Psoas muscle (tissue), 8 donors: ENCODE data around the gene ATP7B. TPM values are rescaled to one million over a fixed set of nuclear protein-coding genes. Genes with fewer than 3 reads are reported as not detected.
"Not testable (repeated sequence)": the region's sequence is repeated elsewhere in the genome, so short reads cannot be mapped to it uniquely, and the experiment has no call there.

Experiments used
- ATAC-seq, 4 donors: fragments of 200-7000 bp; cut with Tn5 transposase; one replicate each; pipeline ENCODE4 v1.9.1; 2020; ENCODE audit warnings: moderate library complexity in 3 of 4, mild to moderate bottlenecking in 2 of 4
- DNase-seq, 2 donors: peaks; one replicate each; pipeline ENCODE4 v3.0.0-alpha.2; 2020
- H3K27ac ChIP-seq: fragments of 200-600 bp; one replicate; pipeline ENCODE4 v1.8.0; 2022
- H3K27me3 ChIP-seq, 3 donors: fragments of 200-600 bp in 1 of 3; one replicate each; pipeline versions ENCODE4 v1.6.1 to v1.8.0; 2013 to 2022; ENCODE audit warnings: low read length in 2 of 3, mild to moderate bottlenecking in 2 of 3, moderate library complexity in 1 of 3; ENCODE audit not compliant: insufficient read depth in 3 of 3
- H3K36me3 ChIP-seq, 2 donors: fragments of 200-600 bp in 1 of 2; one replicate each; pipeline versions ENCODE4 v1.6.1 to v1.8.0; 2013 to 2022; ENCODE audit warnings: low read depth in 1 of 2, mild to moderate bottlenecking in 1 of 2, moderate library complexity in 1 of 2; ENCODE audit not compliant: insufficient read depth in 1 of 2
- H3K4me1 ChIP-seq: fragments of 200-600 bp; one replicate; pipeline ENCODE4 v1.8.0; 2022
- H3K4me3 ChIP-seq: fragments of 200-600 bp; one replicate; pipeline ENCODE4 v1.8.0; 2022; ENCODE audit warnings: mild to moderate bottlenecking
- H3K9me3 ChIP-seq: fragments of 200-600 bp; one replicate; pipeline ENCODE4 v1.8.0; 2022
- WGBS, 3 donors: extraction: QIAGEN DNeasy Blood & Tissue Kit; methylation state at CpG; one replicate each; pipeline versions ENCODE4 v1.1.6 to v1.1.7; 2013; 5-methylcytosine and 5-hydroxymethylcytosine counted together
- intact Hi-C, 2 donors: fragments of 100-400 bp; cut with DNase I; formaldehyde crosslinking; loops; one replicate each; pipeline versions ENCODE4 v1.11.0 to v1.14.2; 2022
- polyA plus RNA-seq, 3 donors: library from polyadenylated mRNA; stranded (reverse); fragments of 200-250 nt; gene quantifications; one replicate each; pipeline ENCODE4 v1.2.3, GENCODE V29; 2013
- total RNA-seq, 4 donors: library from RNA; stranded (reverse); fragmentation: NEBNext Ultra II Directional in 2 of 4; extraction: Animal tissue kit (Norgen Biotek cat#: 25700) in 2 of 4; gene quantifications; one replicate each; pipeline versions ENCODE4 v1.2.1 to v1.2.4, GENCODE V29; 2021 to 2023
- TF ChIP-seq, protein P1 (sequence below): fragments of 200-600 bp; IDR thresholded peaks from one replicate; pipeline ENCODE4 v1.8.0; 2022; ENCODE audit warnings: antibody characterized with exemption
- donor health status: healthy with polysubstance abuse.
- donor health status: DM: no; HTN: no; CAD: no; lungs with moderate emphysema.
- donor health status: Bipolar disorder and iron deficiency.
- donor health status: healthy.
- donor health status: DM: yes; HTN: yes; CAD: no.
- donor health status: DM: no; HTN: no; CAD: no.
- donor health status: DM: no; HTN: no; CAD: no.
- donor health status: DM: yes; HTN: yes; CAD: no.

ATP7B gene
- total and polyA plus RNA-seq, 7 donors, result 0.72 to 3.5 (median 1.3) TPM

DNA sequence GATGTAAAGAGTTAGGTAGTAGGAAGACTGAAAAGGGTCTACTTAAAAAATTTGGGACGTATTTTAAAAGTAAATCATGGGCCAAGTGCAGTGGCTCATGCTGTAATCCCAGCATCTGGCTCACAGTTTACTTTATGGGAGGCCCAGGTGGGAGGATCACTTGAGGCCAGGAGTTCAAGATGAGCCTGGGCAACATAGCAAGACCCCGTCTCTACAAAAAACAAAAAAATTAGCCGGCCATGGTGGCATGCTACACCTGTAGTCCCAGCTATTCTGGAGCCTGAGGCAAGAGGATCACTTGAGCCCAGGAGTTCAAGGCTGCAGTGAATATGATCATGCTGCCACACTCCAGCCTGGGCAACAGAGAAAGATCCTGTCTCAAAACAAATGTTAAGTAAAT lies 36.2 kb upstream of the ATP7B start:
- intact Hi-C loops, result no loop called here

DNA sequence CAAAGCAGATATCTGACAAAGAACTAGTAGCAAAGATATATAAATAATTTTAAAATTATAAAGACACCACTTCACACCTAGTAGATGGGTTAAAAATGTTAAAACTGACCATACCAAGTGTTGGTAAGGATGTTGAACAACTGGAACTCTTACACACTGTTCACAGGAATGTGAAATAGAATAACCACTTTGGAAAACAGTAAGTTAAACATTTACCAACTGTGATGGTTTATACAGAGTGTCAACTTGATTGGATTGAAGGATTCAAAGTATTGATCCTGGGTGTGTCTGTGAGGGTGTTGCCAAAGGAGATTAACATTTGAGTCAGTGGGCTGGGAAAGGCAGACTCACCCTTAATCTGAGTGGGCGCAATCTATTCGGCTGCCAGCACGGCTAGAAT lies 32.4 kb upstream of the ATP7B start:
- H3K27me3 ChIP-seq, result no peaks in the 10 kb centered on the region
- intact Hi-C loops, result no loop called here
- H3K4me1 ChIP-seq, result no peaks in the 10 kb centered on the region
- ATAC-seq (no peak), DNase-seq (no peak)
- no peak overlapping the region for H3K27ac ChIP-seq
- no peaks in the 10 kb centered on the region for H3K9me3 ChIP-seq
- no peaks in the 10 kb centered on the region for H3K36me3 ChIP-seq
- 93 to 94% (median 93%) methylated on average over 3 of the region's 3 CpGs for WGBS, 3 donors
- no peak overlapping the region for H3K4me3 ChIP-seq
- TF ChIP-seq, protein P1, sequence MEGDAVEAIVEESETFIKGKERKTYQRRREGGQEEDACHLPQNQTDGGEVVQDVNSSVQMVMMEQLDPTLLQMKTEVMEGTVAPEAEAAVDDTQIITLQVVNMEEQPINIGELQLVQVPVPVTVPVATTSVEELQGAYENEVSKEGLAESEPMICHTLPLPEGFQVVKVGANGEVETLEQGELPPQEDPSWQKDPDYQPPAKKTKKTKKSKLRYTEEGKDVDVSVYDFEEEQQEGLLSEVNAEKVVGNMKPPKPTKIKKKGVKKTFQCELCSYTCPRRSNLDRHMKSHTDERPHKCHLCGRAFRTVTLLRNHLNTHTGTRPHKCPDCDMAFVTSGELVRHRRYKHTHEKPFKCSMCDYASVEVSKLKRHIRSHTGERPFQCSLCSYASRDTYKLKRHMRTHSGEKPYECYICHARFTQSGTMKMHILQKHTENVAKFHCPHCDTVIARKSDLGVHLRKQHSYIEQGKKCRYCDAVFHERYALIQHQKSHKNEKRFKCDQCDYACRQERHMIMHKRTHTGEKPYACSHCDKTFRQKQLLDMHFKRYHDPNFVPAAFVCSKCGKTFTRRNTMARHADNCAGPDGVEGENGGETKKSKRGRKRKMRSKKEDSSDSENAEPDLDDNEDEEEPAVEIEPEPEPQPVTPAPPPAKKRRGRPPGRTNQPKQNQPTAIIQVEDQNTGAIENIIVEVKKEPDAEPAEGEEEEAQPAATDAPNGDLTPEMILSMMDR, result no peak

More for the DNA sequence above, 36.2 kb upstream of the ATP7B start:
- DNase-seq (no peak), ATAC-seq (no peak)
- Histone ChIP-seq H3K4me1 (no peaks in the 10 kb centered on the region), H3K27me3 (no peaks in the 10 kb centered on the region), H3K36me3 (no peaks in the 10 kb centered on the region), H3K9me3 (no peaks in the 10 kb centered on the region), H3K4me3 (no peak overlapping the region), H3K27ac (no peak overlapping the region)
- 81 to 87% (median 86%) methylated on average over 3 of the region's 3 CpGs for WGBS, 3 donors
- TF ChIP-seq, protein P1, result no peak

GRCh38 chr13:52036037-52036436 lies 24.8 kb upstream of the ATP7B start:
- intact Hi-C loops, result no loop called here
- TF ChIP-seq, protein P1, result no peak
- Histone ChIP-seq H3K27me3 (no peaks in the 10 kb centered on the region), H3K9me3 (no peaks in the 10 kb centered on the region), H3K4me3 (no peak overlapping the region), H3K36me3 (no peaks in the 10 kb centered on the region), H3K27ac (no peak overlapping the region), H3K4me1 (no peaks in the 10 kb centered on the region)
- 91 to 97% (median 94%) methylated on average over 1 of the region's 1 CpG for WGBS, 3 donors
- no peak for ATAC-seq
- DNase-seq, result no peak

- no peaks in the 10 kb centered on the region for H3K27me3 ChIP-seq
- intact Hi-C loops, result no loop called here
- no peaks in the 10 kb centered on the region for H3K9me3 ChIP-seq
- no peaks in the 10 kb centered on the region for H3K36me3 ChIP-seq
- TF ChIP-seq, protein P1, result no peak
- H3K27ac ChIP-seq, result no peak overlapping the region
- no peaks in the 10 kb centered on the region for H3K4me1 ChIP-seq
- DNase-seq (no peak), ATAC-seq (no peak)
- WGBS, 3 donors, result 77 to 85% (median 79%) methylated on average over 5 of the region's 5 CpGs
- H3K4me3 ChIP-seq, result no peak overlapping the region
These were observed 23.5 kb upstream of the ATP7B start for GRCh38 chr13:52034616-52035226.

DNA sequence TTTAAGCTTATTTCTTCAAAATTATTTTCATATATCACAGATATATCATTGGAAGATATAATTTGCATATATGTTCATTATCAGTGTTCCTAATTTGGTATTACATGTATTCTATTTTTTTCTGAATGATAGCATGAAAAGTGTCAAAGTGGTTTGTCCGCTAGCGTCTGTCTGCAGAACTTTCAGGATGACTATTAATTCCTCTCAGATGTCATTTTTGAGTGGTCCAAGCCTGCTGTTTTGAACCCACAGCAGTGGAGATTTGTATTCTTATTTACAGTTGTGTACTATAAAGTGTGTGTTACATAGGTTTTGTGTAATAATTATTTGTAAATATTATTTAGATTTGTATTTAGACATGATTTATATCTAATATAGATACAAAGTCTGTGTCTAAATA lies 21.8 kb upstream of the ATP7B start:
- no peaks in the 10 kb centered on the region for H3K9me3 ChIP-seq
- 81 to 94% (median 92%) methylated on average over 2 of the region's 2 CpGs for WGBS, 3 donors
- TF ChIP-seq, protein P1, result no peak
- H3K27ac ChIP-seq, result no peak overlapping the region
- intact Hi-C loops, result no loop called here
- ATAC-seq (no peak), DNase-seq (no peak)
- no peaks in the 10 kb centered on the region for H3K27me3 ChIP-seq
- no peaks in the 10 kb centered on the region for H3K4me1 ChIP-seq
- H3K4me3 ChIP-seq, result no peak overlapping the region
- H3K36me3 ChIP-seq, result peaks cover 3 to 13% of the 10 kb centered on the region in 2 donors

- H3K36me3 ChIP-seq, result peaks cover 3 to 21% of the 10 kb centered on the region in 2 donors
- intact Hi-C loops, H3K27me3 ChIP-seq, H3K4me3 ChIP-seq, H3K27ac ChIP-seq, H3K4me1 ChIP-seq, DNase-seq, ATAC-seq, H3K9me3 ChIP-seq: not testable (repeated sequence)
- 97 to 100% (median 98%) methylated on average over 4 to 6 of the region's 6 CpGs for WGBS, 3 donors
These were observed 19.2 kb upstream of the ATP7B start for GRCh38 chr13:52030401-52030800.
